HG02885 (cell line): ENCODE measurements around the gene DENND5A.
"Not testable (repeated sequence)": the region's sequence is repeated elsewhere in the genome, so short reads cannot be mapped to it uniquely, and the experiment has no call there.

Experiments used
- ATAC-seq: cut with Tn5 transposase; IDR thresholded peaks from one replicate; pipeline ENCODE4 v1.9.1; 2021; ENCODE audit warnings: mild to moderate bottlenecking; ENCODE audit not compliant: unreplicated experiment, poor library complexity

DENND5A gene

DNA sequence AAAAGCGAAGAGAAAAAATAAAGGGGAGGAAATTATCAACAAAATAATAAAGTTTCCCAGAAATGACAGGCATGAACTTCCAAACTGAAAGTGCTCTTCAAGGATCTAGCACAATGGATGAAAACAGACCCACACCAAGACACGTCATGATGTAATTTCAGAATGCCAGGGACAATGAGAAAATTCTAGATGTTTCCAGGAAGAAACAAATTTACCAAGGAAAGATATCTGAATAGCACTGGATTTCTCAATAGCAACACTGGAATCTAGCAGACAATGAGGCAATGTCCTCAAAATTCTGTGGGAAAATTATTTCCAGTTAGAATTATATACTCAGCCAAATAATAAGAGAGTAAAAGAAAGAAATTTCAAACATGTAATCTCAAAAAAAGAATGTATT lies 46.0 kb downstream of the DENND5A start:
- no peak for ATAC-seq

DNA sequence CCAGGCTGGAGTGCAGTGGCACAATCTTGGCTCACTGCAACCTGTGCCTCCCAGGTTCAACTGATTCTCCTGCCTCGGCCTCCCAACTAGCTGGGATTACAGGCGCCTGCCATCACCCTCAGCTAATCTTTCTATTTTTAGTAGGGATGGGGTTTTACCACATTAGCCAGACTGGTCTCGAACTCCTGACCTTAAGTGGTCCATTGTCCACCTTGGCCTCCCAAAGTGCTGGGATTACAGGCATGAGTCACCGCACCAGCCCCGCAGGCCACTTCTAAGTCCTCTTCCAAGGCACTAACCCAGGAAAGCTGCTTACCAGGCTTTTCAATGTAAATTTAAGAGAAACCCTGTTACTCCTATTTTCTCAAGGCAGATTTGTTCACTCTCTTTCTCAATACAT lies 50.4 kb downstream of the DENND5A start:
- no peak for ATAC-seq

DNA sequence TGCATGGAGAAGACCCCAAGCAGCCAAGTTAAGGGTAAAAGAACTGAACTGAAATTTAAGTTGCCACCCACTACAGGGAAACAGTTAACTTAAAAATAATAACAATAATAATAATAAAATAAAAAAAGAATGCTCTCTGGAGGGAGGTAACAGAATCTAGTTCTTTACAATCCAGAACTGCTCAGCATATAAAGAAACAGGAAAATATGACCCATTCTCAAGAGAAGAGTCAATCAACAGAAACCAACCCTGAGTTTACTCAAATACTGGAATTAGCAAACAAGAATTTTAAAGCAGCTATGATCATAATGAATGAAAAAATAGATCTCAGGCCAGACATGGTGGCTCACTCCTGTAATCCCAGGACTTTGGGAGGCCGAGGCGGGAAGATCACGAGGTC lies 53.8 kb downstream of the DENND5A start:
- ATAC-seq = no peak

DNA sequence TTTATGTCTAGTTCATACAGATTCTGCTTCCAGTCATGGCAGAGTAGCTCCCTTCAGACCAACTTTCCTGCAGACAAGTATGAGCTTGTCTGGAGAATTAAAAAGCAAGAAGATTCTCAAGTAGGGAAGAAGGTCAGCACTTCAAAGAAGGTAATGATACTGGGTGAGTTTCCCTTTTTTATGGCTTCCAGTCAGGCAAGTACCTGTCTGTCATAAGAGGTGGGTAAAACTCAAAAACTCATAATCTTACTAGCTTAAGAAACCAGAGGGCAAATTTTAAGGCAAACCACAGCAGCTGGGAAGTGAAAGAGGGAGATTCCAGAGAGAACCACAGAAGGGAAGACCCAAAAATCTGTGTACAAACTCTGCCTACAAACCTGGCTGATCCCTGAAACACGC lies 54.2 kb downstream of the DENND5A start:
- no peak for ATAC-seq

DNA sequence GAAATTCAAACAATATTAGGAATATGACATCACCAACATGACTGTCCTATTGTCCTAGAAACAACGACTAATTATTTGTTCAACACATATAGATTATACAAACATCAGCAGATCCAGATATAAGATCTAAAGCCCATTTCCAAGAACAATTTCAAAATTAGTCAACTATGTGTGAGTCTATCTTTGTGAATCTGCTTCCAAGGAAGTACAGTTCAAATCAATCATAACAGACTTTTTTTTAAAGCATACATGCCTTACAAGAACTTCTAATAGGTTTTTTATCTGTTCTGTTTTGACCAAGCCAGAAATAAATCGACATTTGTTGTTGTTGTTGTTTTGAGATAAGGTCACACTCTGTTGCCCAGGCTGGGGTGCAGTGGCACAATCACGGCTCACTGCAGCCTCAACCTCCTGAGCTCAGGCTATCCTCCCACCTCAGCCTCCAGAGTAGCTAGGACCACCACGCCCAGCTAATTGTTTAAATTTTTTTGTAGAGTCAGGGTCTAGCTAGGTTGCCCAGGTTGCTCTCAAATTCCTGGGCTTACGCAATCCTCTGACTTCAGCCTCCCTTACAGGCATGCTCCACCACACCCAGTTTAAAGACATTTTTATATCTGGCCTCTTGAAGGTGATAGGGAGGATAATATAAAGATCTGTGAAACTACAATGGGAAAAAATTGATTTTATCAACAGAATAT lies 54.8 kb downstream of the DENND5A start:
- ATAC-seq = no peak

DNA sequence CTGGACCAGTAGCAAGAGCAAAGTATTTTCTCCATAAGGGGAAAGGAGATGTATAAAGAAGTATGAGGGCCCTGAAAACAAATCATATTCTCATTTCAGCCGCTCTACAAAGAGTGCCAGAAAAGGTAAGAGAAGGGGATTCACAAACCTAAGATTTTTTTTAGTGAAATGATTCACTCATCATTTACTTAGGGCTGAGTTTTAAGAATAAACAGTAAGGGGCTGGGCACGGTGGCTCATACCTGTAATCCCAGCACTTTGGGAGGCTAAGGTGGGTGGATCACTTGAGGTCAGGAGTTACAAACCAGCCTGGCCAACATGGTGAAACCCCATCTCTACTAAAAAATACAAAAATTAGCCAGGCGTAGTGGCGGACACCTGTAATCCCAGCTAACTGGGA lies 55.5 kb downstream of the DENND5A start:
- peak; percentile 22 for ATAC-seq

DNA sequence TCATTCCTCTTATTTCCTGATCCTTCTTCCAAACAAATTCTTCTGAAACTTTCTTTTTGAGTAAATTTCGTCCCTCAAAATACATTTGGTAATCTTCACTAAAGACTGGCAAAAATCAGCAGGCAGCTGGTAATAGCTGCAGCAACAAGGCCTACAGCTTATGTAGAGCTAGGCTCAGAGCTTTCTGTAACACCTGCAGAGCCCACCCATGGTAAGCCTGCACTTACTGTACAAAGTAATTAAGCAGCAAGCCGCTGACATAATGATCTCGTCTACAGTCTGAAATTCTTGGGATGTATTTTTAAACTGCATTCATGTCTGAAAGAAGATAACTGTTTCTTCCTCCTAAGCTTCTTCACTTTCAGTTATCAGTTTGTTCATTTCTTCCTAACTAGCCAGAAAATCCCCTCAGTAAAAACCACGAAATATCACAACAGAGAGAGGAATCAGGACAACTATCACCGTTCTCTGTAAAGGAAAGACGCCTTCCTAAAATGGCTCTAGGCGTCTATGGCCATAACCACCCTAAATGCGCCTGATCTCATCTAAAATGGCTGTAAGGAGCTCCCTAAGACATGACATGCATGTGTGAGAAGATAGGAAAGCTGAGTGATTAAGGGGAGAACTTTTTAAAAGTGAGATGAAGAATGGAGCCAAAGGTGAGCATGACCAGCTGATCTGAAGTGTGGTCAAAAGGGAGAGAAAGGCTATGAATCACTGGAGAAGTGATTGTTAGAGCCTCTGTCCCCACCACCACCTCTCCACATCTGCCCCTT lies 56.2 kb downstream of the DENND5A start:
- peak; percentile 54 for ATAC-seq

DNA sequence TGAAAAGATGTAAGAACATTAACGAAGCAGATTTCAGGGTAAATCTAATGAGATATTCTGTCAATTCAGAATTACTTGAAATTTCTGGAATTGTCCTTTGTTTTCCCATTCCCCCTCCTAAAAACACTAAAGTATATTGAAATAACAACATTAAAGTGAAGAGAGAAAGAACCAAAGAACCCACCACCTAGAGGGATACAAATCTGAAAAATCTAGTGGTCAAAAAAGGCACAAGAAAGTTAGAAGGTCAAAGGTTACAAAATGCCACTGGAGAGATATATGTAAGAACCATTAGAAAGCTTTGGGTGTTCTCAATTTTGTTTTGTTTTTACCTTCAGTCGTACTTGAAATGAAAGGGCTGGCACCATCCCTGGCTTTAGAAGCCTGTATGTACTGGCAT lies 57.9 kb downstream of the DENND5A start:
- ATAC-seq = no peak

DNA sequence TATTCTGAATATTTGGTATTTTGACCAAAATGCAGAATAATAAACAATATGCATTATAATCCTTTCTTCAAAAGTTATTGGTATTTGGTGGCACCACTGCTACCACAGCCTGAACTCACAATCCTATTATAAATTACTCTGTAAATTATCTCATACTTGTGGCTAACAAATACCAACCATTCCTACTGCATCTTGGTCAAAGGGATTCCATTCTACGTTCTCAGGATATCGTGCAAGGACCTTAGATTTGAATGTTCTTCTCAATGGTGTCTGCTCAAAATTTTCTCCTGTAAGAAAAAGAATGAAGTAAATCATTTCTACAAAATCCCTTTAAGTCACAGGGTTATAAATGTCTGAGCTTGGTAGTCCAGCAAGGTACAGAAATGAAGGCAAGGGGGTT lies 58.7 kb downstream of the DENND5A start:
- no peak for ATAC-seq

DNA sequence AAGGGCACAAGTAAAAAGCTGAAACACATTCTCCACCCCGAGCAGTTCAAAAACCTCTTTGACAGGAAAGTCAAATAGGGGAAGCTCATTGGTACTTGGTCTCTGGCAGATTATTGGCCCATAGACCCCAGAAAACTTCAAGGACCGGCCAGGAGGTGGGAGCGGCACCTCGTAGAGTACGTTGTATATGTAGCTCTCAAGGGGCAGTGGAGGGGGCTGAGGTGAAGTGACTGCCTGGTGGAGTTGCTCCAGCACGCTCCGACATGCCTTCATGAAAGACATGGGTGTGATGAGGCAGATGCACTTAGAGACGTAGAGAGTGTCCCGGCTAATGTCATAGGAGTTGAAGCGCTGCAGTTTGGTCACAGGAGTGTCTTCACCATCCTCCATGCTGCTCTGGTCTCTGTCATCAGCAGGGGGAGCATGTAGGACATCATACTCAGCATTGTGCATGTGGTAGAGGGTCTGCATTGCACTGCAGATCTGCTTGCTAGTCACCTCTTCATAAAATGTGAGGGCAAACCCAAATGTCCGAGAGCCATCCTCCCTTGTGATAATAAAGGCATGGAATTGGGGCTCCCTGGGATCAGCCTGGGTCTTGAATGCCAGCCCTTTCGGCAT lies 61.3 kb downstream of the DENND5A start:
- ATAC-seq = no peak

DNA sequence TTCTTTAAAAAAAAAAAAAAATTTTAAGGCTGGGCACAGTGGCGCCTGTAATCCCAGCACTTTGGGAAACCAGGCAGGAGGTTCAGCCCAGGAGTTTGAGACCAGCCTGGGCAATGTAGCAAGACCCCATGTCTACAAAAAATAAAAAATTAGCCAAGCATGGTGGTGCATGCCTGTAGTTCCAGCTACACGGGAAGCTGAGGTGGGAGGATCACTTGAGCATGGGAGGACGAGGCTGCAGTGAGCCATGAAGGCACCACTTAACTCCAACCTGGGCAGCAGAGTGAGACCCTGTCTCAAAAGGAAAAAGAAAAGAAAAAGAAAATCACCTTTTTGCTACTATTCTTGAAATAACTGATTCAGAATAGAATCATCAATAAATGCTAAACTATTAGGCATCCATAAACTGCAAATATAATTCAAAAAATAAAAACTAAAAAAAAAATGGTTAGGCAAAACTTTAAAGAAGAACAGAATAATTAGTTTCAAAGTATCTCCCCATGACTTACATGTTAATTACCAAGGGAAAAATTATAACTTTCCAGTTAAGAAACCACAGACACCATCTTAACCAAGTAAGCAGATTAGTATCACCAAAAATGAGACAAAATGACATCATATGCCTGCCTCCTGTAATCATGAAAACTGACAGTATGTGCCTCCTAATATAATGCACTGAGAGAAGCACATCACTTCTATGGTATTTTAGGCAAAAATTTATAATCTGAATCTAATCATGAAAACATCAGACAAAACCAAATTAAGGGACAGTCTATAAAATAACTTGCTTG lies 63.6 kb downstream of the DENND5A start:
- ATAC-seq = no peak

DNA sequence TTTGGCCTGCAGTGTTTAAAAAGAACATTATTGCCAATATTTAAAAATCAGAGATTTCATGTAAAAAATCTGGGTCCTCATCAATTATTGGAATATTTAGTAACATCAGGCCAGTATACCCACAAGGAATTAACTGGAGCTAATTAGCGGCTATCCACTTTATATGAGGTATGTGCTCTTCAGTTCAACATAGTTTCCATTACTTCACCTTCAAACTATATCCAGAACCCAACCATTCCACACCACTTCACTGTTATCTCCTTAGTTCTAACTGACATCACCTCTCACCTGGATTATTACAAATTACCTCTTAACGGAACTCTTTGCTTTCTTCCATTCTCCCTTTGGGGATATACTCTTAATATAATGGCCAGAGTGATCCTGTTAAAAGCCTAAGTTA lies 64.7 kb downstream of the DENND5A start:
- ATAC-seq = no peak

DNA sequence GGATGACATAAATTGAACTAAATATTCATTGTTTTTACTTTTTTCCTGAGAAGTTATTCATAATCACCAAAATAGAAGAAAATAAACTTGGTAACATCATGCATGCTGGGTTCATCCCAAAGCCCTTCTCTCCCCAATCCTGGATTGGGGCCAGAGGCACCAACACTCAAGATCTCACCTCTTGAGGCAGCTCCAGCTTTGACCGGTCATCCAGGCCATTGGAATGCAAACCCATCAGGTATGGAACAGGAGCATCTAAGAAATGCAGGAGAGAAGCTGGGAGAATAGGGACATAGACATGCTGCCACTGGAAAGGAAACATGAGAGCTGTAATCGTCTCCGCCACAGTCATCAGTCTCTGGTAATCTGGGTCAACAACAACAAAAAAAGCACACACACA lies 71.8 kb downstream of the DENND5A start:
- ATAC-seq = no peak

DNA sequence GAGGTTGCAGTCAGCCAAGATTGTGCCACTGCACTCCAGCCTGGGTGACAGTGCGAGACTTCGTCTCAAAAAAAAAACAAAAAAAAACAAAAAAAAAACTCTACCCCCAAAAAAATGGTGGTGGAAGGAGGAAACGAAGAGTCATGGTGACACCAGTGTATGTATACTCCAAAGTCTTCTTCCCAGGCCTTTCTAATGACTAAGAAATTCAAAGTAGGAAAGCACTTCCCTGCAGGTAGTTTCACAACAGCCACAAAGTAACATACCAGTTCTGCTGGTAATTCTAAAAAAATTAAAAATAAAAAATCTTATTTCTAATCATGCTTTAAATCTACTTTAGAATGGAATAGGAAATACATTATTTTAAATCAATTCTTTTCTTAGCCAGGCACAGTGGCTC lies 72.6 kb downstream of the DENND5A start:
- ATAC-seq = no peak

DNA sequence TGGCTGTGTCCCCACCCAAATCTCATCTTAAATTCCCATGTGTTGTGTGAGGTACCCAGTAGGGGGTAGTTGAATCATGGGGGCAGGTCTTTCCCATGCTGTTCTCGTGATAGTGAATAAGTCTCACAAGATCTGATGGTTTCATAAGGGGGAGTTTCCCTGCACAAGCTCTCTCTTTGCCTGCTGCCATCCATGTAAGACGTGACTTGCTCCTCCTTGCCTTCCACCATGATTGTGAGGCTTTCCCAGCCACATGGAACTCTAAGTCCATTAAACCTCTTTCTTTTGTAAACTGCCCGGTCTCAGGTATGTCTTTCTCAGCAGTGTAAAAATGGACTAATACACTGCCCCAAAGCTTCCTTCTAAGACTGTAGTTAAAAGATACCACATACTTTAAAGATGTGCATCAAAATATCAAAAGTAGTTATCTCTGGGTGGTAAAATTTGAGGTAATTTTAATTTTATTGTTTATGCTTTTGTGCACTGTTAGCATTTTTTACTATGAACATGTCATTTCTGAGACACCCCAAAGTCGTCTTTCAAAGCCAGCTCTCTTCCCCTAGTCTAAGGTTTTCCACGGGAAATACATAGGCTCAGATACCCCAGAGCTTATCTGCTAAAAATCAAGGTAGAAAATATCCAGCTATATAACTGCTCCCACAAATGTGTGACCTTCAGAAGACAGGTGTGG lies 74.7 kb downstream of the DENND5A start:
- ATAC-seq = not testable (repeated sequence)

DNA sequence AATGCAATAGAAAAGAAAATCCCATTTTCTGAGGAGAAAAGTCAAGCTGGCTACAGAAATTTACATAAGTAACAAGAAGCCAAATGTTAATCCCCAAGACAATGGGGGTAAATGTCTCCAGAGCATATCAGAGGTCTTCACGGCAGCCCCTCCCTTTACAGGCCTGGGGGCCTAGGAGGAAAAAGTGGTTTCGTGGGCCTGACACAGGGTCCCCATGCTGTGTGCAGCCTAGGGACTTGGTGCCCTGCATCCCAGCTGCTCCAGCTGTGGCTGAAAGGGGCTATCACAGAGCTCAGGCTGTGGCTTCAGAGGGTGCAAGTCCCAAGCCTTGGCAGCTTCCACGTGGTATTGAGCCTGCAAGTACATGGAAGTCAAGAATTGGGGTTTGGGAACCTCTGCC lies 76.3 kb downstream of the DENND5A start:
- ATAC-seq = not testable (repeated sequence)

DNA sequence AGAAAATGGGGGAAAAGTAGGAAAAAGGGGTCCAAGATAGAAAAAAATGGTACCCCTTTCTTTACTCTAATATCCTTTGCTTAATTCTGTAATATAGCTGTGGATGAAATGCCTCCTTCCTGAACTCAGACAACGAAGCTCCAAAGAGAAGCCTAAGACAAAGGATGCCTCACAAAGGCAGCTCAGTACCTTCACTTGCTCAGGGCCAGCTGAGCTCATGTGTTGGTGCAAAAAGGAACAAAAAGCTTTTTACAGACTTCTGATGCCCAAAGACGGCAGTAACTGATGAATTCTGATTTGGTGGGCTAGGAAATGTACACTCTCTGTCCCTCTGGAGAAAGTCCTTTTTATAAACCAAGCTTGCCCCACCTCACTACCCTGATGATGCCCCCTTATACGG lies 77.5 kb downstream of the DENND5A start:
- no peak for ATAC-seq

DNA sequence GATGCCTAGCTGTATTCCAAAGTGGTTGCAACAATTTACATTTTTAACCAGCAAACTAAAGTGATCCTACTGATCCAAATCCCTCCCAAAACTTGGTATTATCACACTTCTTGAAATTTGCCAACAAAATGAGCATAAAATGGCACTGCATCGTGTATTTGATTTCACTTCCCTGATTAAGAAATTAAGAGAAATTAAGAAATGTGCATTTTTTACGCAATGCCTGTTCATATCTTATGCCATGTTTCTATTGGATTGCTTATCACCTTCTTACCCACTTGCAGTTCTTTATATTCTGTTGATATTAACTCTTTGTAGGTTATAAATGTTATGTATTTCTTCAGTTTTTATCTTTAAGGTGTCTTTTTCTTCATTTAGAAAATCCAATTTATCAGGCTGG lies 80.6 kb downstream of the DENND5A start:
- ATAC-seq = no peak

DNA sequence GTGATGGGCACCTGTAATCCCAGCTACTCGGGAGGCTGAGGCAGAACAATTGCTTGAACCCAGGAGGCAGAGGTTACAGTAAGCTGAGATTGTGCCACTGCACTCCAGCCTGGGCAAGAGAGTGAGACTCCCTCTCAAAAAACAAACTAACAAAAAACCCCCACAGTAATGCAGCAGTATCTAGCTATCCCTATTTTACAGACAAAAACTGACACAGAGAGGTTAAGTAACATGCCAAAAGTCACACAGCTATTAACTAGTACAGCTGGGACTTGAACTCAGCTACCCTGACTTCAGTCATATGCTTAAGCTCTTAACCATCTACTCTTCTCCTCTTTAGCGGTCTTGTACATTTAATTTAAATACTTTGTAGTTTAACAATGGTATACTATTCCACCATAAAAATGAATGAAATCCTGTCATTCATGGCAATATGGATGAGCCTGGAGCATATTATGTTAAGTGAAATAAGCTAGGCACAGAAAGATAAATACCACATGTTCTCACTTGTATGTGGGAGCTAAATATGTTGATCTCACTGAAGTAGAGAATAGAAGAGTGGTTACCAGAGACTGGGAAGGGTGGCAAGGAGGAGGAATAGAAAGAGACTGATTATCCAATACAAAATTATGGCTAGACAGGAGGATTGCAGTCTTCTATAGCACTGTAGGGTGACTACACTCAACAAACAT lies 82.8 kb downstream of the DENND5A start:
- no peak for ATAC-seq

DNA sequence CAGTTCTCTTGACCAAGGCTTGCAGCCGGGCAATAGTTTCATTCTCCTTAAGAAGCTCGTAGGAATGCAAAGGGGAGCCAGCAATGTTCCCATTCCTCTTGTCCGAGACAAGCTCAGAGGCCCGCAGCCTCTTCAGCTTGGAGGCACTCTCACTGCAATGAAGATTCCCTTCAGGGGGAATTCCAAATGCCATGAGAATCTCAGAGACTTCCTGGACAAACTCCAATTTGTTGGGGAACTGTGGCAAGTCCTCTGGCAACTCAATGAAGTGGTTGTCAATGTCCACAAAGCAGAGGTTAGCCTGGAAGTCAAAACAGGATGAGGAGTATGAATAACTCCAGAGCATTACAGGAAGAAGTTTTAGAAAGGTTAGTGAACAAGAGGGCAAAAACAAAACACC lies 84.4 kb downstream of the DENND5A start:
- no peak for ATAC-seq
